ENCODE results near the gene SLC25A18. TPM values are rescaled to one million over a fixed set of nuclear protein-coding genes. Genes with fewer than 3 reads are reported as not detected.

SLC25A18 gene
- total RNA-seq, 4 donors from 2014 or later, result 12.8 to 43.9 (median 17.0) TPM

- TF ChIP-seq, protein P1, sequence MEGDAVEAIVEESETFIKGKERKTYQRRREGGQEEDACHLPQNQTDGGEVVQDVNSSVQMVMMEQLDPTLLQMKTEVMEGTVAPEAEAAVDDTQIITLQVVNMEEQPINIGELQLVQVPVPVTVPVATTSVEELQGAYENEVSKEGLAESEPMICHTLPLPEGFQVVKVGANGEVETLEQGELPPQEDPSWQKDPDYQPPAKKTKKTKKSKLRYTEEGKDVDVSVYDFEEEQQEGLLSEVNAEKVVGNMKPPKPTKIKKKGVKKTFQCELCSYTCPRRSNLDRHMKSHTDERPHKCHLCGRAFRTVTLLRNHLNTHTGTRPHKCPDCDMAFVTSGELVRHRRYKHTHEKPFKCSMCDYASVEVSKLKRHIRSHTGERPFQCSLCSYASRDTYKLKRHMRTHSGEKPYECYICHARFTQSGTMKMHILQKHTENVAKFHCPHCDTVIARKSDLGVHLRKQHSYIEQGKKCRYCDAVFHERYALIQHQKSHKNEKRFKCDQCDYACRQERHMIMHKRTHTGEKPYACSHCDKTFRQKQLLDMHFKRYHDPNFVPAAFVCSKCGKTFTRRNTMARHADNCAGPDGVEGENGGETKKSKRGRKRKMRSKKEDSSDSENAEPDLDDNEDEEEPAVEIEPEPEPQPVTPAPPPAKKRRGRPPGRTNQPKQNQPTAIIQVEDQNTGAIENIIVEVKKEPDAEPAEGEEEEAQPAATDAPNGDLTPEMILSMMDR (IDR thresholded peaks at IDR 0.05; ENCODE audit: low read depth), result no peak
Measured at GRCh38 chr22:17607891-17608521, 44.7 kb downstream of the SLC25A18 start.

DNA sequence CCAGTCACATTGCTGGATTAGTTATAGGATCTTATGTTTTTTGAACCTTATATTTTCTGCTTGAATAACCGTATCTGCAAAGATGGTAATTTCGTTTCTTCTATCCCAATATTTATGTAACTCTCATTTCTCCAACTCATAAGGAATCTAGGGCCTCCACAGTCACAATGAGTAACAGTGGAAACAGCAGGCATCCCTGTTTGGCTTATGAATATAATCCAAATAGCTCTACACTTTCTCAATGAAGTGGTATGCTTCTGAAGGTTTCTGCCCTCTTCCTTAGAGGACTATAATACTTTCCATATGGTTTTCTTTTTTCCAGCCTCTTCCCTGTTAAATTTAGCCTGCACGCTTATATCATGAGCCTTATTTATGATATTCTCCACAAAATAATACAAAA lies 48.8 kb downstream of the SLC25A18 start:
- TF ChIP-seq, protein P1 (IDR thresholded peaks at IDR 0.05; ENCODE audit: low read depth), result no peak

GRCh38 chr22:17613280-17613679 lies 50.0 kb downstream of the SLC25A18 start:
- TF ChIP-seq, protein P1 (IDR thresholded peaks at IDR 0.05; ENCODE audit: low read depth), result no peak

- TF ChIP-seq, protein P1 (IDR thresholded peaks at IDR 0.05; ENCODE audit: low read depth), result no peak
Measured at GRCh38 chr22:17627961-17628405, 64.7 kb downstream of the SLC25A18 start.

- TF ChIP-seq, protein P1 (IDR thresholded peaks at IDR 0.05; ENCODE audit: low read depth), result no peak
Measured at GRCh38 chr22:17628406-17629172, 65.3 kb downstream of the SLC25A18 start, which contains the start of gene ATP6V1E1. TSS of gene ATP6V1E1 (minus strand) at chr22:17628749. CDS start at chr22:17628635, 114 bp downstream.

DNA sequence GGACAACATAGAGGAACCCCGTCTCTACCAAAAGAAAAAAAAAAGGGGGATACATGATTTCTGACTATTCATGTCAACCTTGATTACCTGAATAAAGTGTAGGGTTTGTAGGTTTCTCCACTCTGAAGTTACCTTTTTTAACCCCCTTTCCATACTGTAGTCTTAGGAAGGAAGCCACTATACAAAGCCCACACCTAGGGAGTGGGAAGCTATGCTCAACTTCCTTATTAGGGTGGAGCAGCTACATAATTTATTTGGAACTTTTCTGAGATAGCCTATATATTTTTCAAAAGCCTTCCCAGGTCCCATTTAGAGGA lies 65.8 kb downstream of the SLC25A18 start:
- TF ChIP-seq, protein P1 (IDR thresholded peaks at IDR 0.05; ENCODE audit: low read depth), result no peak

DNA sequence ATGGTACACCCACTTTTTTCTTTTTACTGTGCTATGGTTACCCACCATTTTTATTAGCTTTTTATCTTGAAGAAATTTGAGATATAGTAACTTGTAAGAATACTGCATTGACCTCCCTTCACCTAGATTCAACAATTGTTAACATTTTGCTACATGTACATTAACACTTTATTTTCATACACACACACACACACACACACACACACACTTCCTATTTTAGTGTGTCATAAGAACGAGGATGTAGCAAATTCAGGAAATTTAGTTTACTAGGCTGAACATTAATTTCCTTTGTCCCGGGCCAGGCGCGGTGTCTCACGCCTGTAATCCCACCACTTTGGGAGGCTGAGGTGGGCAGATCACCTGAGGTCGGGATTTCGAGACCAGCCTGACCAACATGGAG lies 66.3 kb downstream of the SLC25A18 start:
- TF ChIP-seq, protein P1 (IDR thresholded peaks at IDR 0.05; ENCODE audit: low read depth), result no peak

All from subcutaneous adipose tissue (tissue), 4 donors.